ENCODE results near the gene EEF1A2. TPM values are rescaled to one million over a fixed set of nuclear protein-coding genes. Genes with fewer than 3 reads are reported as not detected.

Gene EEF1A2
- total and polyA plus RNA-seq, 2 experiments from 2014 or later = 1.3 to 37.1 TPM

DNA sequence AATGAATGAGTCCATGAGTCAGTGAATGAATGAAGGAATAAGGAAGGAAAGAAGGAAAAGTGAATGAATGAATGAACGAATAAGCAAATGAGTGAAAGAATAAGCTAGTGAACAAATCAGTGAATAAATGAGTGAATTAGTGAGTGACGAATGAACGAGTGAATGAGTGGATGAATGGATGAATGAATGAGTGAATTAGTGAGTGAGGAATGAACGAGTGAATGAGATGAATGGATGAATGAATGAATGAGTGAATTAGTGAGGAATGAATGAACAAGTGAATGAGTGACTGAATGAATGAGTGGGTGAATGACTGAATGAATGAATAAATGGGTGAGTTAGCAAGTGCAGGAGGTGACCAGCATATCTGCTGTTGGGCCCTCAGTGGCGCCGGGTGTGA is 44.9 kb upstream of the EEF1A2 start:
- no peak overlapping the region for H3K4me3 ChIP-seq
- TF ChIP-seq EZH2 (IDR thresholded peaks at IDR 0.05; ENCODE audit: low read depth, unreplicated experiment) = no peak
- TF ChIP-seq, protein P1, sequence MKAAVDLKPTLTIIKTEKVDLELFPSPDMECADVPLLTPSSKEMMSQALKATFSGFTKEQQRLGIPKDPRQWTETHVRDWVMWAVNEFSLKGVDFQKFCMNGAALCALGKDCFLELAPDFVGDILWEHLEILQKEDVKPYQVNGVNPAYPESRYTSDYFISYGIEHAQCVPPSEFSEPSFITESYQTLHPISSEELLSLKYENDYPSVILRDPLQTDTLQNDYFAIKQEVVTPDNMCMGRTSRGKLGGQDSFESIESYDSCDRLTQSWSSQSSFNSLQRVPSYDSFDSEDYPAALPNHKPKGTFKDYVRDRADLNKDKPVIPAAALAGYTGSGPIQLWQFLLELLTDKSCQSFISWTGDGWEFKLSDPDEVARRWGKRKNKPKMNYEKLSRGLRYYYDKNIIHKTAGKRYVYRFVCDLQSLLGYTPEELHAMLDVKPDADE (IDR thresholded peaks at IDR 0.05) = no peak
- no peak for TF ChIP-seq CREB1 (CRISPR knock-in tag; IDR thresholded peaks at IDR 0.05; ENCODE audit: low read depth)
- TF ChIP-seq, protein P2, sequence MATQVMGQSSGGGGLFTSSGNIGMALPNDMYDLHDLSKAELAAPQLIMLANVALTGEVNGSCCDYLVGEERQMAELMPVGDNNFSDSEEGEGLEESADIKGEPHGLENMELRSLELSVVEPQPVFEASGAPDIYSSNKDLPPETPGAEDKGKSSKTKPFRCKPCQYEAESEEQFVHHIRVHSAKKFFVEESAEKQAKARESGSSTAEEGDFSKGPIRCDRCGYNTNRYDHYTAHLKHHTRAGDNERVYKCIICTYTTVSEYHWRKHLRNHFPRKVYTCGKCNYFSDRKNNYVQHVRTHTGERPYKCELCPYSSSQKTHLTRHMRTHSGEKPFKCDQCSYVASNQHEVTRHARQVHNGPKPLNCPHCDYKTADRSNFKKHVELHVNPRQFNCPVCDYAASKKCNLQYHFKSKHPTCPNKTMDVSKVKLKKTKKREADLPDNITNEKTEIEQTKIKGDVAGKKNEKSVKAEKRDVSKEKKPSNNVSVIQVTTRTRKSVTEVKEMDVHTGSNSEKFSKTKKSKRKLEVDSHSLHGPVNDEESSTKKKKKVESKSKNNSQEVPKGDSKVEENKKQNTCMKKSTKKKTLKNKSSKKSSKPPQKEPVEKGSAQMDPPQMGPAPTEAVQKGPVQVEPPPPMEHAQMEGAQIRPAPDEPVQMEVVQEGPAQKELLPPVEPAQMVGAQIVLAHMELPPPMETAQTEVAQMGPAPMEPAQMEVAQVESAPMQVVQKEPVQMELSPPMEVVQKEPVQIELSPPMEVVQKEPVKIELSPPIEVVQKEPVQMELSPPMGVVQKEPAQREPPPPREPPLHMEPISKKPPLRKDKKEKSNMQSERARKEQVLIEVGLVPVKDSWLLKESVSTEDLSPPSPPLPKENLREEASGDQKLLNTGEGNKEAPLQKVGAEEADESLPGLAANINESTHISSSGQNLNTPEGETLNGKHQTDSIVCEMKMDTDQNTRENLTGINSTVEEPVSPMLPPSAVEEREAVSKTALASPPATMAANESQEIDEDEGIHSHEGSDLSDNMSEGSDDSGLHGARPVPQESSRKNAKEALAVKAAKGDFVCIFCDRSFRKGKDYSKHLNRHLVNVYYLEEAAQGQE (IDR thresholded peaks at IDR 0.05; ENCODE audit: unreplicated experiment) = no peak
- TF ChIP-seq ZNF114 (CRISPR knock-in tag; IDR thresholded peaks at IDR 0.05) = no peak
- TF ChIP-seq, protein P3, sequence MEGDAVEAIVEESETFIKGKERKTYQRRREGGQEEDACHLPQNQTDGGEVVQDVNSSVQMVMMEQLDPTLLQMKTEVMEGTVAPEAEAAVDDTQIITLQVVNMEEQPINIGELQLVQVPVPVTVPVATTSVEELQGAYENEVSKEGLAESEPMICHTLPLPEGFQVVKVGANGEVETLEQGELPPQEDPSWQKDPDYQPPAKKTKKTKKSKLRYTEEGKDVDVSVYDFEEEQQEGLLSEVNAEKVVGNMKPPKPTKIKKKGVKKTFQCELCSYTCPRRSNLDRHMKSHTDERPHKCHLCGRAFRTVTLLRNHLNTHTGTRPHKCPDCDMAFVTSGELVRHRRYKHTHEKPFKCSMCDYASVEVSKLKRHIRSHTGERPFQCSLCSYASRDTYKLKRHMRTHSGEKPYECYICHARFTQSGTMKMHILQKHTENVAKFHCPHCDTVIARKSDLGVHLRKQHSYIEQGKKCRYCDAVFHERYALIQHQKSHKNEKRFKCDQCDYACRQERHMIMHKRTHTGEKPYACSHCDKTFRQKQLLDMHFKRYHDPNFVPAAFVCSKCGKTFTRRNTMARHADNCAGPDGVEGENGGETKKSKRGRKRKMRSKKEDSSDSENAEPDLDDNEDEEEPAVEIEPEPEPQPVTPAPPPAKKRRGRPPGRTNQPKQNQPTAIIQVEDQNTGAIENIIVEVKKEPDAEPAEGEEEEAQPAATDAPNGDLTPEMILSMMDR (conservative IDR thresholded peaks at IDR 0.05; ENCODE audit: low read depth in 2 of 2) = no peak
- no peak for TF ChIP-seq NANOG (IDR thresholded peaks at IDR 0.05; ENCODE audit: borderline replicate concordance)
- TF ChIP-seq, protein P4, sequence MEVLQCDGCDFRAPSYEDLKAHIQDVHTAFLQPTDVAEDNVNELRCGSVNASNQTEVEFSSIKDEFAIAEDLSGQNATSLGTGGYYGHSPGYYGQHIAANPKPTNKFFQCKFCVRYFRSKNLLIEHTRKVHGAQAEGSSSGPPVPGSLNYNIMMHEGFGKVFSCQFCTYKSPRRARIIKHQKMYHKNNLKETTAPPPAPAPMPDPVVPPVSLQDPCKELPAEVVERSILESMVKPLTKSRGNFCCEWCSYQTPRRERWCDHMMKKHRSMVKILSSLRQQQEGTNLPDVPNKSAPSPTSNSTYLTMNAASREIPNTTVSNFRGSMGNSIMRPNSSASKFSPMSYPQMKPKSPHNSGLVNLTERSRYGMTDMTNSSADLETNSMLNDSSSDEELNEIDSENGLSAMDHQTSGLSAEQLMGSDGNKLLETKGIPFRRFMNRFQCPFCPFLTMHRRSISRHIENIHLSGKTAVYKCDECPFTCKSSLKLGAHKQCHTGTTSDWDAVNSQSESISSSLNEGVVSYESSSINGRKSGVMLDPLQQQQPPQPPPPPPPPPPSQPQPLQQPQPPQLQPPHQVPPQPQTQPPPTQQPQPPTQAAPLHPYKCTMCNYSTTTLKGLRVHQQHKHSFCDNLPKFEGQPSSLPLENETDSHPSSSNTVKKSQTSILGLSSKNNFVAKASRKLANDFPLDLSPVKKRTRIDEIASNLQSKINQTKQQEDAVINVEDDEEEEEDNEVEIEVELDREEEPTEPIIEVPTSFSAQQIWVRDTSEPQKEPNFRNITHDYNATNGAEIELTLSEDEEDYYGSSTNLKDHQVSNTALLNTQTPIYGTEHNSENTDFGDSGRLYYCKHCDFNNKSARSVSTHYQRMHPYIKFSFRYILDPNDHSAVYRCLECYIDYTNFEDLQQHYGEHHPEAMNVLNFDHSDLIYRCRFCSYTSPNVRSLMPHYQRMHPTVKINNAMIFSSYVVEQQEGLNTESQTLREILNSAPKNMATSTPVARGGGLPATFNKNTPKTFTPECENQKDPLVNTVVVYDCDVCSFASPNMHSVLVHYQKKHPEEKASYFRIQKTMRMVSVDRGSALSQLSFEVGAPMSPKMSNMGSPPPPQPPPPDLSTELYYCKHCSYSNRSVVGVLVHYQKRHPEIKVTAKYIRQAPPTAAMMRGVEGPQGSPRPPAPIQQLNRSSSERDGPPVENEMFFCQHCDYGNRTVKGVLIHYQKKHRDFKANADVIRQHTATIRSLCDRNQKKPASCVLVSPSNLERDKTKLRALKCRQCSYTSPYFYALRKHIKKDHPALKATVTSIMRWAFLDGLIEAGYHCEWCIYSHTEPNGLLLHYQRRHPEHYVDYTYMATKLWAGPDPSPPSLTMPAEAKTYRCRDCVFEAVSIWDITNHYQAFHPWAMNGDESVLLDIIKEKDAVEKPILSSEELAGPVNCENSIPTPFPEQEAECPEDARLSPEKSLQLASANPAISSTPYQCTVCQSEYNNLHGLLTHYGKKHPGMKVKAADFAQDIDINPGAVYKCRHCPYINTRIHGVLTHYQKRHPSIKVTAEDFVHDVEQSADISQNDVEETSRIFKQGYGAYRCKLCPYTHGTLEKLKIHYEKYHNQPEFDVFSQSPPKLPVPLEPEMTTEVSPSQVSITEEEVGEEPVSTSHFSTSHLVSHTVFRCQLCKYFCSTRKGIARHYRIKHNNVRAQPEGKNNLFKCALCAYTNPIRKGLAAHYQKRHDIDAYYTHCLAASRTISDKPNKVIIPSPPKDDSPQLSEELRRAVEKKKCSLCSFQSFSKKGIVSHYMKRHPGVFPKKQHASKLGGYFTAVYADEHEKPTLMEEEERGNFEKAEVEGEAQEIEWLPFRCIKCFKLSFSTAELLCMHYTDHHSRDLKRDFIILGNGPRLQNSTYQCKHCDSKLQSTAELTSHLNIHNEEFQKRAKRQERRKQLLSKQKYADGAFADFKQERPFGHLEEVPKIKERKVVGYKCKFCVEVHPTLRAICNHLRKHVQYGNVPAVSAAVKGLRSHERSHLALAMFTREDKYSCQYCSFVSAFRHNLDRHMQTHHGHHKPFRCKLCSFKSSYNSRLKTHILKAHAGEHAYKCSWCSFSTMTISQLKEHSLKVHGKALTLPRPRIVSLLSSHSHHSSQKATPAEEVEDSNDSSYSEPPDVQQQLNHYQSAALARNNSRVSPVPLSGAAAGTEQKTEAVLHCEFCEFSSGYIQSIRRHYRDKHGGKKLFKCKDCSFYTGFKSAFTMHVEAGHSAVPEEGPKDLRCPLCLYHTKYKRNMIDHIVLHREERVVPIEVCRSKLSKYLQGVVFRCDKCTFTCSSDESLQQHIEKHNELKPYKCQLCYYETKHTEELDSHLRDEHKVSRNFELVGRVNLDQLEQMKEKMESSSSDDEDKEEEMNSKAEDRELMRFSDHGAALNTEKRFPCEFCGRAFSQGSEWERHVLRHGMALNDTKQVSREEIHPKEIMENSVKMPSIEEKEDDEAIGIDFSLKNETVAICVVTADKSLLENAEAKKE (CRISPR knock-in tag; IDR thresholded peaks at IDR 0.05) = no peak
- no peak for TF ChIP-seq EZH2phosphoT487 (IDR thresholded peaks at IDR 0.05; ENCODE audit: unreplicated experiment)
- no peak for TF ChIP-seq ZNF331 (CRISPR knock-in tag; IDR thresholded peaks at IDR 0.05; ENCODE audit: low read depth)
- TF ChIP-seq STAT1 (IDR thresholded peaks at IDR 0.05; ENCODE audit: unreplicated experiment) = no peak
- no peak for TF ChIP-seq JUNB (IDR thresholded peaks at IDR 0.05; ENCODE audit: unreplicated experiment)
- TF ChIP-seq POLR2AphosphoS5 (IDR thresholded peaks at IDR 0.05; ENCODE audit: low read depth) = no peak
- peaks cover 13% of the 10 kb centered on the region for H3K27me3 Mint-ChIP-seq (ENCODE audit: insufficient read depth, low read depth, poor library complexity)
- no peak overlapping the region for H3K27ac Mint-ChIP-seq
- DNase-seq (ENCODE audit: low spot score) (no peak), ATAC-seq (no peak)
- 0 out of 2 replicates have a peak, but pooled peaks cover 5% of the 10 kb centered on the region for H3K4me1 ChIP-seq (ENCODE audit: insufficient read depth)
- peaks cover 4% of the 10 kb centered on the region; the same call in 1 of the 3 replicates for H3K36me3 Mint-ChIP-seq (ENCODE audit: low read depth)
- no peaks in the 10 kb centered on the region for H3K27me3 ChIP-seq (ENCODE audit: insufficient read depth)
- no peak overlapping the region for H3K4me2 ChIP-seq
- H3K4me1 Mint-ChIP-seq = peaks cover 8% of the 10 kb centered on the region; the same call in 2 of the 3 replicates
- H3F3A ChIP-seq (replicated peaks; ENCODE audit: low read depth) = no peaks in the 10 kb centered on the region
- no peaks in the 10 kb centered on the region; the same call in 2 of the 3 replicates for H3K9me3 Mint-ChIP-seq
- H3K79me2 ChIP-seq (replicated peaks; ENCODE audit: insufficient read depth) = no peaks in the 10 kb centered on the region
- no peak overlapping the region for H2AFZ ChIP-seq
- H3K4me3 Mint-ChIP-seq = no peak overlapping the region; the same call in 2 of the 3 replicates
- no peaks in the 10 kb centered on the region for H3K36me3 ChIP-seq (ENCODE audit: insufficient read depth)
- H3K9me2 ChIP-seq (ENCODE audit: insufficient read depth) = no peaks in the 10 kb centered on the region
- no peaks in the 10 kb centered on the region for H4K20me1 ChIP-seq (replicated peaks; ENCODE audit: insufficient read depth)
- no peak overlapping the region for H3K27ac ChIP-seq (ENCODE audit: low read depth)

All from GM23338 (cell line).